A549 treated with Hydrocortisone at 1 μM for 4 hours (cell line): Measurements from ENCODE around the gene PTPRN. TPM values are rescaled to one million over a fixed set of nuclear protein-coding genes. Genes with fewer than 3 reads are reported as not detected.

Experiments
- total RNA-seq: library from RNA; stranded (reverse); fragments of 200-300 nt; extraction: Qiagen RNA extraction; gene quantifications from 5 replicates; pipeline ENCODE4 v1.2.3, GENCODE V29; 2022

Gene PTPRN
- 1.0 to 1.5 TPM (median 1.2 TPM) in 5 replicates for total RNA-seq

DNA sequence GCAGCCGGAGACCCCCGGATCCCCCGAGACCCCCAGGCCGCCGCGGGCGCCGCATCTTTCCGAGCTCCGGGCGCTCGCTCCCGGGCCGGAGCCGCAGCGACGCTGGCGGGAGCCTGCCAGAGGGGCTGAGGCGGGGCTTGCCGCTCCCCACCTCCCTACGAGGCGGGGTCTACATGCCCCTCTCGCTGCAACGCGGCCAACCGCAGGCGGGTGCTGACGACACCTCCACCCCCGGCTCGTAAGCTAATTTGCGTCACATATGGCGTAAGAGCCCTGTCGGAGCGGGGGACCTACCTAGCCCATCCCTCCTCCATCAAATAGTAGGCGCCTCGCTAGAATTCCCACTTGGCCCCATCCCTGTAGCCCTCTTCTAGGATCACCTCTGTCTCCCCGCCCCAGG lies at the start of gene PTPRN:
PTPRN (minus strand) TSS at position 124 of the 400 bp plus-strand sequence; CDS start at position 55, 69 bp downstream.

DNA sequence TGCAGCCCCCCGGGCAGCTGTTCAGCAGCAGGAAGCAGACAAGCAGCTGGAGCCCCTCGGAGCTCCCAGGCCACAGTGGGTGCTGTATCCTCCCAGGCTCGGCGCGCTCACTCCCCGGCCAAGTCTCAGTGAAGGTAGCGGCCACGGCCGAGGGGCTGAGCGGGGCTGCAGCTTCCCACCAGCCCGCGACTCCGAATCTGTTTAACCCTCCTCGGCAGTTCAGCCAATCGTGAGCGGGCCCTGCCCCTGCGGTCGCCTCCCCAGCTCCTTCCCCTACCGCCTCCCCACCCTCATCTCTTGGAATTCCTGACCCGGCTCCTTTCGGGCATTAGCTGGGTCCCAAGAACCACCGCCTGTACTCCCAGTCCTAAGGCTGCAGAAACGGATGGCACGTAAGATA lies 23.3 kb upstream of the PTPRN start, which contains the start of gene RESP18:
RESP18 (minus strand) TSS at position 203 of the 400 bp plus-strand sequence.

DNA sequence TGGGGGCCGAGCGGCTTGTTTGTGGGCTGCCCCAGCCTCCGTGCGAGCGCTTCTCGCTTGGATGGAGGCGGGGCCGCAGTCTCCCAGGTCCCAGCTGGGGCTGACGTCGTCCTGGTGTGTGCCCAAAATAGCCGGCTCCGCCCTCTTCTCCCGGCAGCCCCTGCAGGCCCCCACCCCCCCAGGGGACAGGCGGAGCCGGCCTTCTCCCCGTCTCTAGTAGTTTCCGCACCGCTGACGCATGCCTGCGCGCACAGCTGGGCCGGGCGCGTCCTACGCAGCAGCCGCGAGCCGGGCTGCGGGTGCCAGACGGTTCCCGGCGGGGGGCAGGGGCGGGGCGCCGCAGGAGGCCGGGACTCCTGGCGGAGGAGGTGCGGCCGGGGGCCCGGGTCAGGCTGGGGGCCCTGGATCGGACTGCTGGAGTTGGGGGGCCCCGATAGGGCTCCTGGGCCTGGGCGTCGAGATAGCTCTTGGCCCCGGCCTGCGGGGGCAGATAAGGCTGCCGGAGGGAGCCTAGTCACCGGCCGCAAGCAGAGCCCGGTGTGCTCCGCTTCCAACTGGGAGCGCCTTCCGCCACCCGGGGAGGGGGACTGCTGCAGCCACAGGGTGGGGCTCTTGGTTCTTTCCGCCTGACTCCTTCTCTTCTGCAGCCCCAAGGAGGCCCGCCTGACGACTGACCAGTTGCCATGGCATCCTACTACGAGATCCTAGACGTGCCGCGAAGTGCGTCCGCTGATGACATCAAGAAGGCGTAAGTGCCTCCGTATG lies 29.9 kb downstream of the PTPRN start, which contains the start of gene DNAJB2:
DNAJB2 (plus strand) TSS at position 216 of the 765 bp plus-strand sequence; CDS start at position 684, 468 bp downstream.

DNA sequence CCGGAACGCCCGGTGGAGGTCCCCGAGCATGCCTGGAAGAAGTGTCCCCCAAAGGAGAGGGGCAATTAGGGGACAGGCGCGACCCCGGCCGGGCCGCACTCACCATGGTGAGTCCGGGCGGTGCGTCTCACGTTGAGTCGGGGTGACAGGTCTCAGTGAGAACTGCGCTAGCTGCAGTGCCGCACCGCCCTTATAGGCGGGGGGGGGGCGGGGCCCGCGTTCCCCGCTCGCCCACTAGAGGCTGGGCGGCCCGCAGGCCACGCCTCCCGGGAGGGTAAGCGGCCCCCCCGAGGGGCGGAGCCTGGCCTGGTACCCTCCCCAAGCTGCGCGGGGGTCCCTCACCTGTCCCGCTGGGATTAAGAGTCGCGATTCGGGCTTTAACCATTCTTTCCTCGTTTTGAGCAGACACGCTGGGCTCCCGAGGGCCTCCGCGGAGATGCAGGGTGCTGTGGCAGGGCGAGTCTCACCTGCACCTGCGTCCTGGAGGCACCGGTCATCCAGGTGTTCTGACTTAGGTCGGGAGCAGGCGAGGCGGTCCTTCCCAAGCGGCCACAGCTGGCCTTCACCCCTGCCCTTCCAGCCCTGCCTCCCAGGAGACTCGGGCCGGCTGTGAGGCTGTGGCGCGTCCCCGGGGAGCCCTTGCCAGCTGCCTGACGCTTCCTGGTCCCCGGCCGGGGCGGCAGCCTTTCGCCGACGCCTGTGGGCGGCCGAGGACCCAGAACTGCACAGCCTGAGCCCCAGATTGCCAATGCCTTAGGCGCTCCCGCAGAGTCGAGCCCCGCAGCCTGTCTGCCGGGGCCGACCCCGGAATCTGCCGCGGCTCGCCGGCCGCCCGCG lies 55.2 kb downstream of the PTPRN start, which contains the start of gene TUBA4A:
TUBA4A (minus strand) TSS at position 166 of the 837 bp plus-strand sequence; CDS start at position 106, 60 bp downstream.

DNA sequence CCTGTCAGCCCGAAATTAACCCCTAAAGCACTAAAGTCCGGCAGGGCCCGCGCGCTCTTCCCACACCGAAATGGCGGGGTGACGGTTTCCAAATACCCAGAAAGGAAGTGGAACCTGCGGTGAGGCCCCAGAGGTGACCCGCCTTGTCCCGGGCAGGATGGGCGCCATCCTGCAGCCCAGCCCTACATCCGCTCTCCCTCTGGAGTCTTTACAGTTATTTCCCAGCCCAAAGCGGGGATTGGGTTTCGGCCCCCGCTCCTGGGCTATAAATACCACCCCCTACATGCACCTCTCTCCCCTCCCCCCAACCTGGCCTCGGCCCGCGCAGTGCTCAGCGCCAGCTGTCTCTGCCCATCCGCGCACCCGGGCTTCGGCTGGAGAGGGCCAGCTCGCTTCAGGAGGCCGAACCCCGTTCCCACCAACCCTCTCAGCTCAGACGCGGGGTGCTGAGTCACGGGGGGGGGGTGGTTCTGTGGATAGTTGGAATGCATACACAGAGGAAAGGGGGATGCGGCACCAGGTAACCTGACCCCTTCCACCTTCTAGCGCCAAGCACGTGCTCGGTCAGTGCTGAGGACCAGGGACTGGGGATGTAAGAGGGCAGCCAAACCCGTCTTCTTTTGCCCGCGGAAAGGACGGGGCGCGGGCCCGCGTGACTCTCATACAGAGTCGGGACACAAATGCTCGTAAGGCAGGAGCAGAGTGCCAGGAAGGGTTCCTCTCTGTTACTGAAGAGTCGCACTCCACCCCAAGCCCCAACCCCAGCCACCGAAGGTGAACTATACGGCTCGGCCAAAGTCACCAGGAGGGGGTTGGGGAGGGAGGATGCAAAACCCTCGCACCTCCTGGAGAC lies 56.1 kb downstream of the PTPRN start, which contains the start of gene TUBA4B:
TUBA4B (plus strand) TSS at position 344 of the 853 bp plus-strand sequence; CDS start at position 509, 165 bp downstream.

DNA sequence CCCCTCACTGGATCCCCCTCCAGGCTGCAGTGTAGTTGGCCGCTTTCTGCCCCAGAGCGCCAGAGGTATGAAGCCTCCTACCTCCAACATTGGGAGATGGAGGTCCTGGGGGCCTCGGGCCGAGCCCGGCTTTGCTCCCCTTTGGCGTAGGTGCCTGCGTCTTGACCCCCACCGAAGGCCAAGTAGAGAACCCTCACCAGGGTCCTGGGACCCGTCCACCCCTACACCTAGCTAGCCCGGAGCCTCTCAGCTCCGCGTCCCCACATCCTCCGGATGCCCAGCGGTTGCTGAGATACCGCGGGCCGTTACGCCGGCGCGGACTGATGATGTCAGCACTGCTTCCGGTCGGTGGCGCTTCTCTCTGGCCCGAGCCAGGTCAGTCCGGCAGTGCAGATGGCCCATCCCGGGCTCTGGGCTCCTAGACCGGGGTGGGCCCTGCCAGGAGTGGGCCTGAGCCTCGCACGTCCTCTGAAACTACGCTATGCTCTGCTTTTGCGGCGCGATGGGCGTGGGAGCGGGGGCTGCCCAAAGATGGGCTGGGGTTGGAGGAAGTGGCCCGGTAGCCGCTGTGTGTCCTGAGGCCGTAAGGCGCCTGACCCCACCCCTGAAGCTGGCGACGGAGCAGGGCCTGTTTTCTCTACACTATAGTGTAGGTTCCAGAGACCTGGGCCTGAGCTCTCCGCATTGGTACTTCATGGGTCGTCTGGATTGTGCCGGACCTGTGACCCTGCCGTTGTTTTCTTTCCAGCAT lies 63.9 kb downstream of the PTPRN start, which contains the start of the genes GLB1L and STK16:
GLB1L (minus strand) TSS at position 297 of the 751 bp plus-strand sequence. CDS start 1,871 bp downstream, outside the sequence.
STK16 (plus strand) TSS at position 332 of the 751 bp plus-strand sequence. CDS start 521 bp downstream, outside the sequence.

Other genes with a start within 250 kb of the PTPRN start
- 0.41 to 0.82 TPM (median 0.59 TPM) in 5 replicates for gene IHH, start 248.5 kb downstream of the PTPRN start, total RNA-seq
- 15.3 to 21.1 TPM (median 16.6 TPM) in 5 replicates for gene NHEJ1, start 148.6 kb downstream of the PTPRN start, total RNA-seq
- 0.29 to 0.82 TPM (median 0.65 TPM) in 5 replicates for gene SLC23A3, start 139.4 kb downstream of the PTPRN start, total RNA-seq
- gene CNPPD1, start 132.5 kb downstream of the PTPRN start, total RNA-seq, result 42.9 to 47.2 TPM (median 45.1 TPM) in 5 replicates
- 69.9 to 85.9 TPM (median 81.8 TPM) in 5 replicates for gene RETREG2, start 131.1 kb downstream of the PTPRN start, total RNA-seq
- 17.3 to 21.3 TPM (median 20.1 TPM) in 5 replicates for gene ZFAND2B, start 102.6 kb downstream of the PTPRN start, total RNA-seq
- gene ABCB6, start 90.4 kb downstream of the PTPRN start, total RNA-seq, result 21.9 to 29.4 TPM (median 27.3 TPM) in 5 replicates
- gene ATG9A, start 79.8 kb downstream of the PTPRN start, total RNA-seq, result 37.7 to 55.7 TPM (median 44.1 TPM) in 5 replicates
- gene ANKZF1, start 79.6 kb downstream of the PTPRN start, total RNA-seq, result 12.0 to 17.8 TPM (median 16.4 TPM) in 5 replicates
- gene GLB1L, start 64.0 kb downstream of the PTPRN start, total RNA-seq, result 6.2 to 7.6 TPM (median 6.9 TPM) in 5 replicates
- 28.8 to 33.9 TPM (median 29.3 TPM) in 5 replicates for gene STK16, start 63.9 kb downstream of the PTPRN start, total RNA-seq
- gene TUBA4B, start 56.2 kb downstream of the PTPRN start, total RNA-seq, result 0.15 to 0.33 TPM (median 0.20 TPM) in 5 replicates
- gene TUBA4A, start 55.5 kb downstream of the PTPRN start, total RNA-seq, result 251 to 336 TPM (median 266 TPM) in 5 replicates
- gene DNAJB2, start 30.0 kb downstream of the PTPRN start, total RNA-seq, result 34.1 to 40.5 TPM (median 37.7 TPM) in 5 replicates
- gene RESP18, start 23.3 kb upstream of the PTPRN start, total RNA-seq, result not detected in 5 replicates
- gene DNPEP, start 78.5 kb upstream of the PTPRN start, total RNA-seq, result 58.3 to 67.2 TPM (median 62.6 TPM) in 5 replicates
- gene DES, start 109.0 kb upstream of the PTPRN start, total RNA-seq, result 0.23 to 0.93 TPM (median 0.51 TPM) in 5 replicates
- gene SPEG, start 125.4 kb upstream of the PTPRN start, total RNA-seq, result 6.5 to 10.3 TPM (median 8.3 TPM) in 5 replicates
- gene GMPPA, start 189.5 kb upstream of the PTPRN start, total RNA-seq, result 36.9 to 40.3 TPM (median 37.8 TPM) in 5 replicates
- 0.06 to 0.26 TPM (median 0.07 TPM) in 5 replicates for gene ASIC4, start 205.1 kb upstream of the PTPRN start, total RNA-seq
- 21.8 to 32.9 TPM (median 29.3 TPM) in 5 replicates for gene CHPF, start 234.4 kb upstream of the PTPRN start, total RNA-seq
- gene TMEM198, start 234.6 kb upstream of the PTPRN start, total RNA-seq, result 0.70 to 1.3 TPM (median 1.0 TPM) in 5 replicates